ENCODE results near the gene PIGT. TPM values are rescaled to one million over a fixed set of nuclear protein-coding genes. Genes with fewer than 3 reads are reported as not detected.

PIGT gene
- total RNA-seq, 1 experiment from 2014 or later: 108 TPM

GRCh38 chr20:45452238-45452637 lies 36.3 kb downstream of the PIGT start:
- H3K27ac ChIP-seq (ENCODE audit: low read length): no peak overlapping the region

More at GRCh38 chr20:45452238-45452637, 36.3 kb downstream of the PIGT start:
- no peaks in the 10 kb centered on the region for H3K36me3 ChIP-seq (ENCODE audit: control insufficient read depth, insufficient read depth, low read length)
- in situ Hi-C loops (cut with HindIII; ENCODE audit: low pct_unique_long_range_greater_than_20kb, low sequenced_read_pairs): no loop called here
- DNase-seq (ENCODE audit: low read depth, low spot score) (no peak), ATAC-seq (no peak)
- no peaks in the 10 kb centered on the region for H3K9me3 ChIP-seq (ENCODE audit: control insufficient read depth, insufficient read depth, low read depth, low read length)
- BruUV-seq (replicated peaks): no TSS peak
- H3K27me3 ChIP-seq (ENCODE audit: control insufficient read depth, insufficient read depth, low read length): no peaks in the 10 kb centered on the region
- ChIA-PET POLR2A (no interaction called here), CTCF (interaction anchor here (1.4 kb wide), 1 partner anchor 133 kb away, joined by 5 read pairs; no protein-coding TSS in a partner anchor)
- no peak overlapping the region for H3K4me3 ChIP-seq (ENCODE audit: low read depth in 2 of 2, low read length in 2 of 2)
- intact Hi-C loops (cut with micrococcal nuclease; ENCODE audit: unreplicated experiment): loop anchor here (10.0 kb wide), 1 partner anchor 323 kb away; no protein-coding TSS in a partner anchor
- TF ChIP-seq SIN3A (IDR thresholded peaks at IDR 0.05; ENCODE audit: borderline replicate concordance, insufficient read depth, low read depth, low read length): no peak
- TF ChIP-seq POLR2AphosphoS5 (IDR thresholded peaks at IDR 0.05; ENCODE audit: low read depth, low read length): no peak
- TF ChIP-seq TCF7L2 (IDR thresholded peaks at IDR 0.05; ENCODE audit: low read depth, low read length): no peak
- TF ChIP-seq CTCF (IDR thresholded peaks at IDR 0.05): no peak
- TF ChIP-seq REST (IDR thresholded peaks at IDR 0.05; ENCODE audit: insufficient read depth in 1 of 2, low read depth in 2 of 2, low read length in 1 of 2): no peak
- H3K4me1 ChIP-seq (ENCODE audit: control insufficient read depth, insufficient read depth, low read length): no peaks in the 10 kb centered on the region
